Rectal smooth muscle tissue (tissue), 1 donor: Measurements from ENCODE around the gene SPECC1L.
"Not testable (repeated sequence)": the region's sequence is repeated elsewhere in the genome, so short reads cannot be mapped to it uniquely, and the experiment has no call there.

Experiments
- H3K27ac ChIP-seq: one replicate; pipeline ENCODE4 v1.7.0; 2013; ENCODE audit warnings: low read depth, low read length, inconsistent platforms
- H3K27me3 ChIP-seq: one replicate; pipeline ENCODE4 v1.7.0; 2013; ENCODE audit warnings: low read length; ENCODE audit not compliant: control insufficient read depth, insufficient read depth
- H3K36me3 ChIP-seq: one replicate; pipeline ENCODE4 v1.7.0; 2013; ENCODE audit warnings: low read length; ENCODE audit not compliant: control insufficient read depth, insufficient read depth
- H3K4me1 ChIP-seq: one replicate; pipeline ENCODE4 v1.7.0; 2013; ENCODE audit warnings: low read length; ENCODE audit not compliant: control insufficient read depth, insufficient read depth
- H3K4me3 ChIP-seq: one replicate; pipeline ENCODE4 v1.7.0; 2013; ENCODE audit warnings: low read length
- H3K9ac ChIP-seq: one replicate; pipeline ENCODE4 v1.7.0; 2013; ENCODE audit warnings: low read length

Gene SPECC1L

GRCh38 chr22:24238101-24238694 is 32.4 kb upstream of the SPECC1L start:
- not testable (repeated sequence) for H3K36me3 ChIP-seq, H3K9ac ChIP-seq, H3K27me3 ChIP-seq, H3K27ac ChIP-seq, H3K4me1 ChIP-seq, H3K4me3 ChIP-seq

- no peak overlapping the region for H3K27ac ChIP-seq
- H3K36me3 ChIP-seq: no peaks in the 10 kb centered on the region
Observed at GRCh38 chr22:24240381-24240780, 30.2 kb upstream of the SPECC1L start.

GRCh38 chr22:24240985-24241692 is 29.5 kb upstream of the SPECC1L start:
- not testable (repeated sequence) for H3K9ac ChIP-seq, H3K27me3 ChIP-seq, H3K4me1 ChIP-seq, H3K36me3 ChIP-seq, H3K27ac ChIP-seq, H3K4me3 ChIP-seq

More at GRCh38 chr22:24240381-24240780, 30.2 kb upstream of the SPECC1L start:
- Histone ChIP-seq H3K9ac (no peak overlapping the region), H3K4me3 (no peak overlapping the region), H3K4me1 (no peaks in the 10 kb centered on the region), H3K27me3 (no peaks in the 10 kb centered on the region)

GRCh38 chr22:24243417-24243816 is 27.2 kb upstream of the SPECC1L start:
- not testable (repeated sequence) for H3K4me3 ChIP-seq

GRCh38 chr22:24244144-24244787 is 26.4 kb upstream of the SPECC1L start:
- Histone ChIP-seq H3K27me3 (no peaks in the 10 kb centered on the region), H3K4me3 (no peak overlapping the region), H3K27ac (no peak overlapping the region), H3K36me3 (no peaks in the 10 kb centered on the region), H3K9ac (no peak overlapping the region), H3K4me1 (peaks cover 5% of the 10 kb centered on the region)

More at GRCh38 chr22:24243417-24243816, 27.2 kb upstream of the SPECC1L start:
- not testable (repeated sequence) for H3K4me1 ChIP-seq, H3K9ac ChIP-seq, H3K36me3 ChIP-seq, H3K27ac ChIP-seq, H3K27me3 ChIP-seq

GRCh38 chr22:24245030-24245431 is 25.6 kb upstream of the SPECC1L start, which contains the start of gene GGT5:
Gene GGT5 (minus strand): TSS chr22:24245082. CDS start chr22:24244725, 357 bp downstream.
- Histone ChIP-seq H3K4me3 (peak within 1 kb of the TSS; percentile 27), H3K27ac (peak within 1 kb of the TSS; percentile 55)
- not testable (repeated sequence) for H3K9ac ChIP-seq, H3K36me3 ChIP-seq, H3K27me3 ChIP-seq, H3K4me1 ChIP-seq

- H3K27ac ChIP-seq: peak overlapping the region; percentile 55
- not testable (repeated sequence) for H3K36me3 ChIP-seq, H3K27me3 ChIP-seq, H3K4me1 ChIP-seq, H3K9ac ChIP-seq
- peak overlapping the region; percentile 27 for H3K4me3 ChIP-seq
Observed at GRCh38 chr22:24245584-24246561, 24.8 kb upstream of the SPECC1L start.

- no peaks in the 10 kb centered on the region for H3K36me3 ChIP-seq
- peaks cover 5% of the 10 kb centered on the region for H3K4me1 ChIP-seq
- peak overlapping the region; percentile 72 for H3K27ac ChIP-seq
- H3K9ac ChIP-seq: no peak overlapping the region
- H3K27me3 ChIP-seq: no peaks in the 10 kb centered on the region
- H3K4me3 ChIP-seq: no peak overlapping the region
Observed at GRCh38 chr22:24247011-24247507, 23.6 kb upstream of the SPECC1L start.

GRCh38 chr22:24247564-24248344 is 22.9 kb upstream of the SPECC1L start:
- Histone ChIP-seq H3K27ac (peak overlapping the region; percentile 72), H3K4me1 (peaks cover 5% of the 10 kb centered on the region), H3K36me3 (no peaks in the 10 kb centered on the region), H3K27me3 (no peaks in the 10 kb centered on the region), H3K9ac (no peak overlapping the region), H3K4me3 (no peak overlapping the region)

GRCh38 chr22:24248611-24249010 is 22.0 kb upstream of the SPECC1L start:
- not testable (repeated sequence) for H3K9ac ChIP-seq, H3K36me3 ChIP-seq, H3K27ac ChIP-seq, H3K4me1 ChIP-seq, H3K4me3 ChIP-seq, H3K27me3 ChIP-seq

GRCh38 chr22:24249413-24249812 is 21.2 kb upstream of the SPECC1L start:
- H3K27ac ChIP-seq, H3K9ac ChIP-seq, H3K4me3 ChIP-seq, H3K4me1 ChIP-seq, H3K27me3 ChIP-seq, H3K36me3 ChIP-seq: not testable (repeated sequence)
